Activated CD4-positive, CD25-positive, alpha-beta regulatory T cell treated with anti-CD3 and anti-CD28 coated beads, Interleukin-2, amount 50 U/mL, for 24 hours (primary cell): ENCODE results near the gene ANKRD60.

Experiments used
- ATAC-seq, 2 donors: fragments of 150-1000 bp; cut with Tn5 transposase; one replicate each; pipeline ENCODE4 v1.10.0; 2021; ENCODE audit warnings: mild to moderate bottlenecking in 1 of 2, moderate library complexity in 1 of 2

The ANKRD60 gene

GRCh38 chr20:58219342-58219700 is 9.1 kb downstream of the ANKRD60 start:
- ATAC-seq: no peak

DNA sequence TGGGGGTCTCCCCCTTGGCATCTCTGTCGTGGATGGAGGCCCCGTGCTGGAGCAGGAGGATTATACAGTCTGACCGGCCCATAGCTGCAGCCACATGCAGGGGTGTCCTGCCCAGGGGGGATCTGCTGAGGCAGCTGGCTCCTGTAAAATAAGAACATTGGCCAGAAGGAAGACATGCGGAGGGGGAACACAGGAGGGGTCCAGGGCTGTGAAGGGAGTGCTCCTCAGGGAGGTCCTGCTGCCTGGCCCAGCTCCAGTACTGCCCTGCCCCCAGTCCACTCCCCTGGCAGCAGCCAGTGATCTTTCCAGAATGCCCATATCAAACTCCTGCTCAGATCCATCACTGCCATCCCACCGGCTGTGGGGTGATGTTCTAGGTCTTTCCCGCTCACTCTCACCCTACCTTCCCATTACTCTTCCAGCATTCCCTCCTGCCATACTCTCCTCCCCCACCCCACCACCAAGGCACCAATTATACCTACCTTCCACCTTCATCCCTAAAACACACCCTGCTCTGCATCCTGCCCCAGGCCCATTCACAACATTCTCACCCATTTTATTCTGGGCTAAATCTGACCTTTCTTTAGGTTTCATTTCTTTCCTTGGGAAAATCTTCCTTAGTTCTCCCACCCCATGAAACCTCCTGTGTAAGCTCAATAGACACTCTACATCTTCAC is 9.7 kb downstream of the ANKRD60 start:
- no peak for ATAC-seq

DNA sequence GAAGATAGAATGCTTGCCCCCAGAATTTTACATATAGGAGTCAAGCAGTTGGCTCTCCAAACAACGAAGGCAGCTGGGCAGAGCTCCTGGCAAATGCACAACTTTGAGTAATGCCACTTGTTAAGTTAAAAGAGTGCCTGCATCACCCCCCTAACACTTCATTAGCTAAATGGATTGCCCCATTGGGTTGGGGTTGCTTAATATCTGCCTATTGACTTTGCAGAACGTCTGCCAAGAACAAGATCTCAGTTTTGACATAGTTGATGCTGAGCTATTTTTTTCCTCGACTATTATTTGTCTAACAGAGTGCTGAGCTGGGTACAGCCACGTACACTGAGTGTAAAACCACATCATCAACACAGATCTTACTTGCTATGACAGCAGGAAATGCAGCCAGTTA is 12.1 kb downstream of the ANKRD60 start:
- no peak for ATAC-seq

- no peak for ATAC-seq
Measured at GRCh38 chr20:58215116-58215515, 13.3 kb downstream of the ANKRD60 start.

- ATAC-seq: no peak
Measured at GRCh38 chr20:58214310-58214709, 14.1 kb downstream of the ANKRD60 start.

DNA sequence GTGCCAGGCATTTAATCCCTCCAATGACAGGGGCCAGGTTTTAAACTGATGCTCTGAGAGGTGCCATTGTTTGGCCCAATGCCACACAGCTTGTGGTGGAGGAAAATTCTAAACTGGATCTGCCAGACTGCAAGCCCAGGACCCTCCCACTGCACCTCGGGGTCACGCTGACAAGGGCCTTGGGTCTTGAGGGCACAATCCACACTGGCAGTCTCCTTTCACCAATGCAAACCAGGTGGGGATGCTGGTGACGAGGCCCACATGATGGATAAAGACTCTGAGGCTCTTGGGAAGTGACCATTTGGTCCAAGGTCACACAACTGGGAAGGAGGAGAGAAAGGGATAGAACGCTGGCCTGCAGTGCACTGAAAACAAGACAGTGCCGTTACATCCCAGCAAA is 14.7 kb downstream of the ANKRD60 start:
- no peak for ATAC-seq

- no peak for ATAC-seq
Measured at GRCh38 chr20:58213121-58213520, 15.3 kb downstream of the ANKRD60 start.

DNA sequence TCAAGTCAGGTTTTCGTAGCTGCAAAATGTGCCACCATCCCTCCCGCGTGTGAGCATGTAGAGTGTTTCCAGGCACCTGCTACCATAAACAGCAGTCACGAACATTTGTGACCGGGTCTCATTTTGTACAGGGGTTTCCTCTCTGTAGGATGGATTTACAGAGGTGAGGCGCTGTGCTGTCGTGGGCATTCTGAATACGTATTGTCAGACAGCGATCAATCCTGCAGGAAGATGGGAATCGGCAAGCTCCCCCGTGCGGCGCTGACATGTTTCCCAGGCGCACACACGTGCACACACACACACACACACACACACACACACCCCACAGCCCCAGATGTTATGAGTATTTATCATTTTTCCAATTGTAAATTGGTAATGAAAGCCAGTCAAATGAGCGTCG is 15.8 kb downstream of the ANKRD60 start:
- no peak for ATAC-seq

DNA sequence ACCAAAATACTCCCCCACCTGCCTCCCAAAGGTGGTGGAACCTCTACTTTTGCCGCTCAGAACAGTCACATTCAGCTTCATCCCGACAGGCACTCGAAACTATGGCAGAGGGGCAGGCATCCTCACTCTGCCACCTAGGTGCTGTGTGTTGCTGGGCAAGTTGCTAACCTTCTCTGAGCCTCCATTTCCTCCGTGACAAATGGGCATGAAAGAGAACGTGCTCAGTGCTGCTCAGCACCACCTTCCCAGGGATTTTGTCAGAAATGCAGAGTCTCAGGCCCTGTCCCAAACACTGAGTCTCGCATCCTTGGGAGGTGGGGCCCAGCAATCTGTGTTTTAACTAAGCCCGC is 18.1 kb downstream of the ANKRD60 start:
- ATAC-seq: no peak

DNA sequence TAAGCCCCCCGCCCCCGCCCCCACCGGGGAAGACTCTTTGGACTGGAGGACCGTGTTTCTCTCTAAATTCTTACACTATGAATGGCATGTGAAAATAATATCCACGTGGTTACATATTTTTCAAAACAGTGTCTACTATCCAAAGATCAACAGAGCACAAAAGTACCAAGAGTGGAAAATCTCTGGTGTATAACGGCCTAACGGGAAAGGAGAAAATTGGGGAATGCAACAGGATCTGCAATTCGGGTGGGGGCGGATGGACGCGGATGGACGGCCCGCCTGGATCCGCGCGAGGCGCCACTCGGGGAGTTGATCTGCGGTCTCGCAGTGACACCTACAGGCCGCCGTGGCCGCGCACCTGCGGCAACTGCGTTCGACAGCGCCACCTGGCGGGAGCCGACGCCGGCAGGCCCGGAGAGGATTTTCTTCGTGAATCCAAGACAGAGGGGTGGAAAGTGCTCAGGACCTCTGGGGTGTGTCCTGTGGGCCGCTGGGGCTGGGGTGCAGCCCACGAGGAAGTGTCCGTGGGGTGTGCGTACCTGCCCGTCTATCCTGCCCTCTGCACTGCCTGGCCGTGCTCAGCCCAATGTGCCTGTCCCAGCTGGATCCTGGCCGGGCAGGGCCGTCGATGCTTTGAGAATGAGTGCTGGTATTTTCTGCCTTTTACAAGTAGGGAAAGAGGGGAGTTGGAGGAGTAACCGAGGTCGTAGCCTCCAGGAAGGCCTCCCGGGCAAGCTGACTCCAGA is 18.6 kb downstream of the ANKRD60 start:
- ATAC-seq: peak; percentile 74 to 83

- ATAC-seq: no peak
Measured at GRCh38 chr20:58208944-58209343, 19.5 kb downstream of the ANKRD60 start.

GRCh38 chr20:58205850-58206249 is 22.6 kb downstream of the ANKRD60 start:
- no peak for ATAC-seq

DNA sequence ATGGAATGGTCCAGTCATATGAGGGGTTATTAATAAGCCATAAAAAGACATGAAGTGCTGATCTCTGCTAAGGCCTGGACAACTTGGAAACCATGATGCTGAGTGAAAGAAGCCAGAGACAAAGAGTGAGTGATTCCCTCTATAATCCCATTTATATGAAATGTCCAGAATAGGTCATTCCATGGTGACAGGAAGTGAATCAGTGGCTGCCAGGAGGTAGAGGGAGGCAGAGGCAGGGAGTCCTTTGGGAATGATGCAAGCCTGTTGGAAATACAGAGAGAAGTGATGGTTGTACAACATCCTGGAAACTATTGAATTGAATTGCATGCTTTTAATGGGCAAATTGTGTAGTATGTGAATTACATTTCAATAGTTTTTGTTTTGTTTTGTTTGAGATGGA is 26.4 kb downstream of the ANKRD60 start:
- ATAC-seq: no peak

GRCh38 chr20:58201616-58202015 is 26.8 kb downstream of the ANKRD60 start:
- no peak for ATAC-seq

DNA sequence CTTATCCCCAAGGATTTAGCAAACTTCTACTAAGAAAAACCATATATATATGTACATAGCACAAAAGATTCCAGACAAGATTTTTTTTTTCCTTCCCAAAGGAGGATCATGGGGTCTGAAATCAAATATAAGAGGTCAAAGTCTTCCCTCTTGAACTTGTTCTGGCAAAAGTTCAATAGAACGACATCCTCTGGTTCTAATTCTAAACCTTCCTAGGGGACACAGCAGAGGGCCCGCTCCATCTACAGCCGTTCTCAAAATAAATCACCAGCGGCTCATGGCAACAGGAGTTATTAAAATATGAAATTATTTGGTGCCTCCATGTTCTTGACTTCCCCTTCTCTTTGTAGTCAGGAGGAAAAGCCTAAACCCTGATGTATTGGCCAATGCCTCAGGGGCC is 29.0 kb downstream of the ANKRD60 start:
- no peak for ATAC-seq

DNA sequence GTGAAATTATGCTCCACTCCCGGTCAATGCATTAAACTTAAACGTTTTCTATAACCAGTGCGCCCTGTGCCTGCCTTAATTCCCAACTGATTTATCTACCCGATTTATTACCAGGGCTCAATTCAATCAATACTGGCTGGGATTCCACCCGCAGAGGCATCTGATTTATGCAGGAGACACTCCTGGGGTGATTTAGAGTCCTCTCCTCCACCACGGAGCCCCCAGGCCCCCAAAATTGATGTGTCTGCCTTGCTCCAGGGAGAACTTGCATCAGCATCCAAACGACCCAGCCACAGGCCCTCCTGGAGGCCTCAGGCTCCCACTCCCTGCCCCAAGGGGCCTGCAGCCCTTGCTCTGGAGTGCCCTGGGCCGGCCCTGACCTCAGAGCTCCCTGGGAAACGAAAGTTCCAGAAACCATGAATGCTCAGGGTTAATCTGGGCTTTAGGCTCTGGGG is 29.5 kb downstream of the ANKRD60 start:
- ATAC-seq: no peak

DNA sequence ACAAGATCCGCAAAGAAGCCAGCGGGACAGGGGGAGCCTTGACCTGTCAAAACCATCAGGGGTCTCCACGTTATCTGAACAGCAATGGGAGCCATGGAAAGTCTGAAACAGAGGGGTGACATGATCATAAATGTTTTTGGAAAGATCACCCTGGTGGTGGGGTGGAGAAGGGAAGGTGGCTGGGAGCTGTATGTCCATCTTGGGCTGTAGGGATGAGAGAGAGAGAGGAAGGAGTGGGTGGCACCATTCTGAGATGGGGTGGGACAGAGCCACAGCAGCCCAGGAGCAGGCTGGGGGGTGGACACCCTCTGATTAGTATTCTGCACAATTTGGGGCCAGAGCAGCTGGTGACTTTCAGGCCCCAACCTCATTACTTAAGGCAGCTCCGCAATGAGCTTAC is 30.1 kb downstream of the ANKRD60 start:
- no peak for ATAC-seq

DNA sequence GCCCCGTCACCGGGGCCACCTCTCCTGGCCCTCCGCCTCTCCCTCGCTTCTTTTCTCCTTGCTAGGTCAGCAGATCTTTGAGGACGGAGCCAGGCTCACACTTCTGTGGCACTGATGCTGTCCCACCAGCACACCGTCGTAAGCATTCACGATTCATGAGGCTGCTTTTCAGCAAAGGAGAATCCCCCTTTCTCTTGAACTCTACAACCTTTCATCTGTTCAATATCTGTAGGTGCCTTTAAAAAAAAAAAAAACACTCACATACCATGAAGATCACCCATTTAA is 31.3 kb downstream of the ANKRD60 start:
- ATAC-seq: no peak

- no peak for ATAC-seq
Measured at GRCh38 chr20:58196402-58197184, 31.9 kb downstream of the ANKRD60 start.

GRCh38 chr20:58195047-58195446 is 33.4 kb downstream of the ANKRD60 start:
- no peak for ATAC-seq

DNA sequence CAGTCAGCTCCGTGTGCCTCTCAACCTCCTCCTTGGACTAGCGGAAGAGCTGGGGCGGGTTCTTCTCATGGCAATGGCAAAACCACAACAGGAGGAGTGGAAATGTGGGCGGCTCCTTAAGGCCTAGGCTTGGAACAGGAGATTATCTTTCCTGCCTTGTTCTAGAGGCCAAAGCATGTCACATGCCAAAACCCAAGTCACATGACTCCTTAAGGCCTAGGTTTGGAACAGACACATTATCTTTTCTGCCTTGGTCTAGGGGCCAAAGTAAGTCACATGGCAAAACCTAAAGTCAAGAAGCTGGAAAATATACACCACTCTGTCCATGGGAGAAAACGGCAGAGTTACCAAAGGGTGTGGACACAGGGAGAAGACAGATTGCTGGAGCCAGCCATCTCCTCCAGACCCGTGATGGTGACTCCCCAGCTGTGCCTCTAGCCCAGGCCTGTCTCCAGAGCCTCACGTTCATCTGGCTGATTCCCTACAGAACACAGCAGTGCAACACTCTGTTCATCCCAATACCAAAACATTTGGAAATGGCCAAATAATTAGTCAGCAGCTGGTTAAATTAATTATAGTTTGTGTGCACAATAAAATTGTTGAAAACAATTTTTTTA is 34.2 kb downstream of the ANKRD60 start:
- ATAC-seq: no peak

- ATAC-seq: no peak
Measured at GRCh38 chr20:58192567-58192966, 35.9 kb downstream of the ANKRD60 start.

DNA sequence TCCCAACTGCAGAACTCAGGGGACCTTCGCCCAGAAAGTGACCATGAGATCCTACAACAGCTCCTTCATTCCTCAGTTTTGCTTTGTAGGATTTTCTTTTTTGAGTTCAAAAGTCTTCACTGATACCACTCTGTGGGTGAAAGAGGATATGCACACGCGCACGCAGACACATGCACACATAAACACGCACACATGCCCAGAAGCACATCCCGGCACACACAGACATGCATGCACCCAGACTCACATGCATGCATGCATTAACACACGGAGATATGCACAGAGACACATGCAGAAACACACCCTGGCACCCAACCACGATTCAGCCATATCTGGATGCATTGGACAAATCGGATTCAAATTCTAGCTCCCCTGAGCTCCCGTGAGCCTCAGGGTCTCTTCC is 36.4 kb downstream of the ANKRD60 start:
- no peak for ATAC-seq

GRCh38 chr20:58188527-58188926 is 39.9 kb downstream of the ANKRD60 start:
- no peak for ATAC-seq
